Activated naive CD8-positive, alpha-beta T cell treated with anti-CD3 and anti-CD28 coated beads, Interleukin-2, amount 50 U/mL, for 24 hours (primary cell): ENCODE data around the gene KDM4B.

Experiments
- ATAC-seq: fragments of 150-1000 bp; cut with Tn5 transposase; one replicate; pipeline ENCODE4 v1.10.0; 2021
- DNase-seq: peaks from one replicate; pipeline ENCODE4 v3.0.0; 2021
- H3K27ac Mint-ChIP-seq: one replicate; pipeline ENCODE4 v1.8.0; 2021; ENCODE audit warnings: mild to moderate bottlenecking, mixed read lengths
- H3K27me3 Mint-ChIP-seq: one replicate; pipeline ENCODE4 v1.8.0; 2021; ENCODE audit warnings: mixed read lengths
- H3K36me3 Mint-ChIP-seq: one replicate; pipeline ENCODE4 v1.8.0; 2021; ENCODE audit warnings: low read depth, mixed read lengths
- H3K4me1 Mint-ChIP-seq: one replicate; pipeline ENCODE4 v1.8.0; 2021; ENCODE audit warnings: mixed read lengths
- H3K4me3 Mint-ChIP-seq: one replicate; pipeline ENCODE4 v1.8.0; 2021; ENCODE audit warnings: mild to moderate bottlenecking, moderate library complexity, mixed read lengths
- H3K9me3 Mint-ChIP-seq: one replicate; pipeline ENCODE4 v1.8.0; 2021; ENCODE audit warnings: mixed read lengths

The KDM4B gene

GRCh38 chr19:5102520-5102919 lies 133.6 kb downstream of the KDM4B start:
- DNase-seq (no peak), ATAC-seq (no peak)
- peaks cover 32% of the 10 kb centered on the region for H3K36me3 Mint-ChIP-seq
- peaks cover 5% of the 10 kb centered on the region for H3K9me3 Mint-ChIP-seq
- H3K27ac Mint-ChIP-seq, result no peak overlapping the region
- no peak overlapping the region for H3K4me3 Mint-ChIP-seq
- H3K27me3 Mint-ChIP-seq, result no peaks in the 10 kb centered on the region
- no peaks in the 10 kb centered on the region for H3K4me1 Mint-ChIP-seq

GRCh38 chr19:5103061-5103701 lies 134.3 kb downstream of the KDM4B start:
- H3K27me3 Mint-ChIP-seq, result no peaks in the 10 kb centered on the region
- DNase-seq (no peak), ATAC-seq (no peak)

GRCh38 chr19:5103812-5104410 lies 135.0 kb downstream of the KDM4B start:
- DNase-seq (no peak), ATAC-seq (no peak)
- Mint-ChIP-seq H3K4me1 (no peaks in the 10 kb centered on the region), H3K27me3 (no peaks in the 10 kb centered on the region), H3K36me3 (peaks cover 23% of the 10 kb centered on the region), H3K4me3 (no peak overlapping the region), H3K27ac (no peak overlapping the region), H3K9me3 (peaks cover 5% of the 10 kb centered on the region)

More at GRCh38 chr19:5103061-5103701, 134.3 kb downstream of the KDM4B start:
- Mint-ChIP-seq H3K9me3 (peaks cover 5% of the 10 kb centered on the region), H3K4me1 (no peaks in the 10 kb centered on the region), H3K4me3 (no peak overlapping the region), H3K36me3 (peaks cover 30% of the 10 kb centered on the region), H3K27ac (no peak overlapping the region)

GRCh38 chr19:5104871-5105351 lies 136.0 kb downstream of the KDM4B start:
- H3K9me3 Mint-ChIP-seq, result peaks cover 5% of the 10 kb centered on the region

GRCh38 chr19:5106191-5106726 lies 137.3 kb downstream of the KDM4B start:
- H3K9me3 Mint-ChIP-seq, result no peaks in the 10 kb centered on the region
- no peaks in the 10 kb centered on the region for H3K4me1 Mint-ChIP-seq
- H3K27me3 Mint-ChIP-seq, result no peaks in the 10 kb centered on the region
- H3K36me3 Mint-ChIP-seq, result peaks cover 5% of the 10 kb centered on the region
- ATAC-seq, result no peak
- H3K27ac Mint-ChIP-seq, result no peak overlapping the region
- no peak for DNase-seq
- no peak overlapping the region for H3K4me3 Mint-ChIP-seq

More at GRCh38 chr19:5104871-5105351, 136.0 kb downstream of the KDM4B start:
- ATAC-seq, result no peak
- no peak overlapping the region for H3K27ac Mint-ChIP-seq
- H3K27me3 Mint-ChIP-seq, result no peaks in the 10 kb centered on the region
- no peak overlapping the region for H3K4me3 Mint-ChIP-seq
- peaks cover 14% of the 10 kb centered on the region for H3K36me3 Mint-ChIP-seq
- no peaks in the 10 kb centered on the region for H3K4me1 Mint-ChIP-seq
- DNase-seq, result no peak

- ATAC-seq, result no peak
- H3K36me3 Mint-ChIP-seq, result peaks cover 5% of the 10 kb centered on the region
- no peak overlapping the region for H3K27ac Mint-ChIP-seq
- no peak for DNase-seq
- H3K4me1 Mint-ChIP-seq, result no peaks in the 10 kb centered on the region
- H3K4me3 Mint-ChIP-seq, result no peak overlapping the region
- H3K27me3 Mint-ChIP-seq, result no peaks in the 10 kb centered on the region
- H3K9me3 Mint-ChIP-seq, result no peaks in the 10 kb centered on the region
Observed at GRCh38 chr19:5106971-5107370, 138.1 kb downstream of the KDM4B start.

GRCh38 chr19:5107432-5108122 lies 138.7 kb downstream of the KDM4B start:
- Mint-ChIP-seq H3K27ac (no peak overlapping the region), H3K4me1 (no peaks in the 10 kb centered on the region), H3K27me3 (no peaks in the 10 kb centered on the region), H3K4me3 (no peak overlapping the region), H3K36me3 (peaks cover 5% of the 10 kb centered on the region), H3K9me3 (no peaks in the 10 kb centered on the region)
- DNase-seq (no peak), ATAC-seq (no peak)

- Mint-ChIP-seq H3K4me1 (no peaks in the 10 kb centered on the region), H3K27me3 (no peaks in the 10 kb centered on the region), H3K9me3 (no peaks in the 10 kb centered on the region), H3K27ac (no peak overlapping the region), H3K36me3 (peaks cover 5% of the 10 kb centered on the region), H3K4me3 (no peak overlapping the region)
- DNase-seq (no peak), ATAC-seq (no peak)
Observed at GRCh38 chr19:5108123-5108596, 139.2 kb downstream of the KDM4B start.

GRCh38 chr19:5108866-5109265 lies 140.0 kb downstream of the KDM4B start:
- Mint-ChIP-seq H3K36me3 (peaks cover 5% of the 10 kb centered on the region), H3K9me3 (no peaks in the 10 kb centered on the region), H3K4me3 (no peak overlapping the region), H3K27me3 (no peaks in the 10 kb centered on the region), H3K27ac (no peak overlapping the region), H3K4me1 (no peaks in the 10 kb centered on the region)
- DNase-seq, result no peak
- no peak for ATAC-seq

- H3K27ac Mint-ChIP-seq, result no peak overlapping the region
- ATAC-seq (no peak), DNase-seq (no peak)
- no peaks in the 10 kb centered on the region for H3K27me3 Mint-ChIP-seq
- H3K9me3 Mint-ChIP-seq, result no peaks in the 10 kb centered on the region
- H3K4me3 Mint-ChIP-seq, result no peak overlapping the region
- H3K36me3 Mint-ChIP-seq, result peaks cover 5% of the 10 kb centered on the region
- no peaks in the 10 kb centered on the region for H3K4me1 Mint-ChIP-seq
Observed at GRCh38 chr19:5109560-5109959, 140.6 kb downstream of the KDM4B start.

- DNase-seq (no peak), ATAC-seq (no peak)
- no peaks in the 10 kb centered on the region for H3K4me1 Mint-ChIP-seq
- no peak overlapping the region for H3K4me3 Mint-ChIP-seq
- H3K27ac Mint-ChIP-seq, result no peak overlapping the region
- H3K9me3 Mint-ChIP-seq, result no peaks in the 10 kb centered on the region
- no peaks in the 10 kb centered on the region for H3K27me3 Mint-ChIP-seq
- H3K36me3 Mint-ChIP-seq, result peaks cover 7% of the 10 kb centered on the region
Observed at GRCh38 chr19:5110546-5110945, 141.6 kb downstream of the KDM4B start.

- no peak overlapping the region for H3K4me3 Mint-ChIP-seq
- H3K9me3 Mint-ChIP-seq, result no peaks in the 10 kb centered on the region
- no peaks in the 10 kb centered on the region for H3K4me1 Mint-ChIP-seq
- H3K27me3 Mint-ChIP-seq, result no peaks in the 10 kb centered on the region
- DNase-seq, result no peak
- H3K27ac Mint-ChIP-seq, result no peak overlapping the region
- ATAC-seq, result no peak
- peaks cover 4% of the 10 kb centered on the region for H3K36me3 Mint-ChIP-seq
Observed at GRCh38 chr19:5111051-5111450, 142.1 kb downstream of the KDM4B start.

- Mint-ChIP-seq H3K36me3 (peaks cover 7% of the 10 kb centered on the region), H3K27me3 (no peaks in the 10 kb centered on the region), H3K4me3 (no peak overlapping the region), H3K27ac (no peak overlapping the region), H3K4me1 (no peaks in the 10 kb centered on the region), H3K9me3 (no peaks in the 10 kb centered on the region)
- DNase-seq (no peak), ATAC-seq (no peak)
Observed at GRCh38 chr19:5112175-5112574, 143.3 kb downstream of the KDM4B start.

GRCh38 chr19:5112681-5113575 lies 144.0 kb downstream of the KDM4B start:
- no peak for DNase-seq
- no peak overlapping the region for H3K4me3 Mint-ChIP-seq
- H3K27me3 Mint-ChIP-seq, result no peaks in the 10 kb centered on the region
- no peaks in the 10 kb centered on the region for H3K4me1 Mint-ChIP-seq
- no peaks in the 10 kb centered on the region for H3K9me3 Mint-ChIP-seq
- peaks cover 7% of the 10 kb centered on the region for H3K36me3 Mint-ChIP-seq
- no peak for ATAC-seq
- no peak overlapping the region for H3K27ac Mint-ChIP-seq
